ENCODE measurements around the gene PTPRZ1. TPM values are rescaled to one million over a fixed set of nuclear protein-coding genes. Genes with fewer than 3 reads are reported as not detected.
A peak's percentile ranks its signal among the peaks of the same experiment; 100 is the strongest.

The PTPRZ1 gene
- total and polyA plus RNA-seq, 2 of the 13 experiments (the other 11 are each of a cell fraction or from before 2014, with no cell fraction given): not detected

DNA sequence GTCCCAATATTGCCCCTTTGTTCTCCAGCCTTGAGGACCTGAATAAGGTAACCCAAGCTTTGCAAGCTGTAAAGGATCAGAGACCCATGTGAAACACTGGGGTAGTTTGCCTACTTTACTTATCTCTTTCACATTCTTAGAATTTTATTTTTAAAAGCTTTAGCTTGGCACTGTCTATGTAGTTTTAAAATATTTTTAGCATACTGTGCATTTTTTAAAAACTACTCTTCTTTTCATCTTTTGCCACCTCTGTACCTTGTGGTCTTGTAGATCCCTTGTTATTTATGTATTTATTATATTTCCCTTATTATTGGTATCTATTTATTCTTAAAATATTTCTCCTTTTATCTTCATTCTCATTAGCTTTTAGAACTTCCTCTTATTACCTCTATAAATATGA lies 12.0 kb upstream of the PTPRZ1 start:
- no peaks in the 10 kb centered on the region for H3K27me3 ChIP-seq (ENCODE audit: control insufficient read depth in 1 of 2, insufficient read depth in 2 of 2, low read length in 2 of 2)
- intact Hi-C loops (cut with micrococcal nuclease; ENCODE audit: unreplicated experiment): no loop called here
- in situ Hi-C loops (cut with HindIII; ENCODE audit: extremely low pct_ligation_motif_present, low pct_unique_long_range_greater_than_20kb): no loop called here
- ATAC-seq (no peak), FAIRE-seq (no peak), DNase-seq (ENCODE audit: low spot score) (no peak)
- H3K9ac ChIP-seq (ENCODE audit: insufficient read depth, low read depth, low read length): no peak overlapping the region
- H3K9me3 ChIP-seq (ENCODE audit: low read length): no peaks in the 10 kb centered on the region
- H3K4me1 ChIP-seq (ENCODE audit: insufficient read depth, low read length): no peaks in the 10 kb centered on the region
- TF ChIP-seq ZEB1 (IDR thresholded peaks at IDR 0.05; ENCODE audit: insufficient replicate concordance, low read depth) (no peak), MAFK (conservative IDR thresholded peaks at IDR 0.05 in 1 of 2, IDR thresholded peaks at IDR 0.05 in 1 of 2; ENCODE audit: low read length in 2 of 2) (peak; percentile 17 to 53; a peak in 1 of 4 replicates), PHB2 (IDR thresholded peaks at IDR 0.05; ENCODE audit: partially characterized antibody) (no peak), MAFF (IDR thresholded peaks at IDR 0.05; ENCODE audit: low read depth, low read length) (0 out of 2 replicates have a peak, but pooled peaks have one; percentile 5)
- TF ChIP-seq, protein P1, sequence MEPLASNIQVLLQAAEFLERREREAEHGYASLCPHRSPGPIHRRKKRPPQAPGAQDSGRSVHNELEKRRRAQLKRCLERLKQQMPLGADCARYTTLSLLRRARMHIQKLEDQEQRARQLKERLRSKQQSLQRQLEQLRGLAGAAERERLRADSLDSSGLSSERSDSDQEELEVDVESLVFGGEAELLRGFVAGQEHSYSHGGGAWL (CRISPR knock-in tag; IDR thresholded peaks at IDR 0.05): no peak
- no peak overlapping the region for H3K4me3 ChIP-seq (replicated peaks in 1 of 3; ENCODE audit: insufficient read depth in 1 of 3, low read depth in 2 of 3, low read length in 3 of 3)
- H3K27ac ChIP-seq (ENCODE audit: extremely low read length, insufficient read depth, low read length): no peak overlapping the region
- H3K36me3 ChIP-seq (replicated peaks in 1 of 2; ENCODE audit: control insufficient read depth in 1 of 2, insufficient read depth in 2 of 2, low read length in 2 of 2): no peaks in the 10 kb centered on the region
- no peaks in the 10 kb centered on the region for H3K79me2 ChIP-seq (ENCODE audit: insufficient read depth, low read length)
- H3K4me2 ChIP-seq (ENCODE audit: low read depth, low read length): no peak overlapping the region
- CTCF ChIA-PET (ENCODE audit: low intra/inter-chr PET ratio, low total read pairs): no interaction called here
- no peak overlapping the region for H2AFZ ChIP-seq (ENCODE audit: low read length)
- POLR2A ChIA-PET: no interaction called here
- H4K20me1 ChIP-seq (ENCODE audit: insufficient read depth, low read length): no peaks in the 10 kb centered on the region
- no TSS peak for BruUV-seq (replicated peaks)

DNA sequence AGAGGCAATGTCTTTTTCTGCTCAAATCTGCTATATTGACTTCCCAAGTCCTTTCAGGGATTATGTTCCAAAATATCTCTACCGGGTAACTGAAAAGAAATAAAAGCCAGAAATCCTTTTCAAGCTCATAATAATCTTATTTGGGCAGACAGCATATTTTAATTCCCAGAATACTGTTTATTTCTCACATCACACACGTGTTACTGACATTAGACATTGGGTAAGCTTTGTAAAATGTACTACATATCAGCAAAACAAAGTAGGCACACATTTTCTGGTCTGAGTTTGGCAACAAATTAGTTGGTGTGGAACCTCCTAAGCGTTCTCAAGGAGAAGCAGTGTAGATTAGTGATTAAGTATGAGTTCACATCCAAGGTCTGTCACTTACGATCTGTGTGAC lies 10.4 kb upstream of the PTPRZ1 start:
- Histone ChIP-seq H2AFZ (ENCODE audit: low read length) (no peak overlapping the region), H3K36me3 (replicated peaks in 1 of 2; ENCODE audit: control insufficient read depth in 1 of 2, insufficient read depth in 2 of 2, low read length in 2 of 2) (no peaks in the 10 kb centered on the region), H3K4me3 (replicated peaks in 1 of 3; ENCODE audit: insufficient read depth in 1 of 3, low read depth in 2 of 3, low read length in 3 of 3) (no peak overlapping the region), H4K20me1 (ENCODE audit: insufficient read depth, low read length) (no peaks in the 10 kb centered on the region), H3K27ac (ENCODE audit: extremely low read length, insufficient read depth, low read length) (no peak overlapping the region), H3K4me1 (ENCODE audit: insufficient read depth, low read length) (no peaks in the 10 kb centered on the region), H3K4me2 (ENCODE audit: low read depth, low read length) (no peak overlapping the region), H3K79me2 (ENCODE audit: insufficient read depth, low read length) (no peaks in the 10 kb centered on the region), H3K9ac (ENCODE audit: insufficient read depth, low read depth, low read length) (no peak overlapping the region), H3K27me3 (ENCODE audit: control insufficient read depth in 1 of 2, insufficient read depth in 2 of 2, low read length in 2 of 2) (no peaks in the 10 kb centered on the region), H3K9me3 (ENCODE audit: low read length) (no peaks in the 10 kb centered on the region)
- in situ Hi-C loops (cut with HindIII; ENCODE audit: extremely low pct_ligation_motif_present, low pct_unique_long_range_greater_than_20kb): no loop called here
- no peak for FAIRE-seq
- POLR2A ChIA-PET: no interaction called here
- 11% methylated on average over 4 of the region's 4 CpGs for WGBS (ENCODE audit: low lambda C conversion rate)
- CTCF ChIA-PET (ENCODE audit: low intra/inter-chr PET ratio, low total read pairs): no interaction called here
- intact Hi-C loops (cut with micrococcal nuclease; ENCODE audit: unreplicated experiment): no loop called here
- DNase-seq (ENCODE audit: low spot score): no peak
- no TSS peak for BruUV-seq (replicated peaks)
- no peak for ATAC-seq
- TF ChIP-seq ZIK1 (CRISPR knock-in tag; IDR thresholded peaks at IDR 0.05; ENCODE audit: borderline replicate concordance, low read depth) (no peak), RFX5 (IDR thresholded peaks at IDR 0.05; ENCODE audit: low read depth, low read length) (no peak), HCFC1 (IDR thresholded peaks at IDR 0.05; ENCODE audit: low read depth, low read length) (no peak), ZBED4 (CRISPR knock-in tag; IDR thresholded peaks at IDR 0.05; ENCODE audit: borderline replicate concordance) (no peak), RBFOX2 (IDR thresholded peaks at IDR 0.05; ENCODE audit: low read depth, low read length) (no peak), SNAPC2 (CRISPR knock-in tag; IDR thresholded peaks at IDR 0.05) (no peak), FOXC1 (CRISPR knock-in tag; IDR thresholded peaks at IDR 0.05; ENCODE audit: borderline replicate concordance) (no peak), ZBTB7A (CRISPR knock-in tag; IDR thresholded peaks at IDR 0.05) (no peak)
- TF ChIP-seq, protein P2, sequence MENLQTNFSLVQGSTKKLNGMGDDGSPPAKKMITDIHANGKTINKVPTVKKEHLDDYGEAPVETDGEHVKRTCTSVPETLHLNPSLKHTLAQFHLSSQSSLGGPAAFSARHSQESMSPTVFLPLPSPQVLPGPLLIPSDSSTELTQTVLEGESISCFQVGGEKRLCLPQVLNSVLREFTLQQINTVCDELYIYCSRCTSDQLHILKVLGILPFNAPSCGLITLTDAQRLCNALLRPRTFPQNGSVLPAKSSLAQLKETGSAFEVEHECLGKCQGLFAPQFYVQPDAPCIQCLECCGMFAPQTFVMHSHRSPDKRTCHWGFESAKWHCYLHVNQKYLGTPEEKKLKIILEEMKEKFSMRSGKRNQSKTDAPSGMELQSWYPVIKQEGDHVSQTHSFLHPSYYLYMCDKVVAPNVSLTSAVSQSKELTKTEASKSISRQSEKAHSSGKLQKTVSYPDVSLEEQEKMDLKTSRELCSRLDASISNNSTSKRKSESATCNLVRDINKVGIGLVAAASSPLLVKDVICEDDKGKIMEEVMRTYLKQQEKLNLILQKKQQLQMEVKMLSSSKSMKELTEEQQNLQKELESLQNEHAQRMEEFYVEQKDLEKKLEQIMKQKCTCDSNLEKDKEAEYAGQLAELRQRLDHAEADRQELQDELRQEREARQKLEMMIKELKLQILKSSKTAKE (CRISPR knock-in tag; IDR thresholded peaks at IDR 0.05; ENCODE audit: borderline replicate concordance): no peak
